Esophagus mucosa (tissue), 1 donor: Measurements from ENCODE around the gene EFCAB6. TPM values are rescaled to one million over a fixed set of nuclear protein-coding genes. Genes with fewer than 3 reads are reported as not detected.

Experiments
- ATAC-seq: fragments of 200-7000 bp; cut with Tn5 transposase; one replicate; pipeline ENCODE4 v1.9.1; 2020
- total RNA-seq: library from RNA; stranded (reverse); gene quantifications from one replicate; pipeline ENCODE4 v1.2.4, GENCODE V29; 2023
- donor health status: DM: yes; HTN: yes; CAD: no.

EFCAB6 gene
- total RNA-seq, 1 donor from 2014 or later: 1.6 TPM

GRCh38 chr22:43828998-43829782 lies 17.1 kb upstream of the EFCAB6 start:
- no peak for ATAC-seq

- no peak for ATAC-seq
Measured at GRCh38 chr22:43828725-43828997, 16.6 kb upstream of the EFCAB6 start.

- no peak for ATAC-seq
Measured at GRCh38 chr22:43827926-43828724, 16.0 kb upstream of the EFCAB6 start.

DNA sequence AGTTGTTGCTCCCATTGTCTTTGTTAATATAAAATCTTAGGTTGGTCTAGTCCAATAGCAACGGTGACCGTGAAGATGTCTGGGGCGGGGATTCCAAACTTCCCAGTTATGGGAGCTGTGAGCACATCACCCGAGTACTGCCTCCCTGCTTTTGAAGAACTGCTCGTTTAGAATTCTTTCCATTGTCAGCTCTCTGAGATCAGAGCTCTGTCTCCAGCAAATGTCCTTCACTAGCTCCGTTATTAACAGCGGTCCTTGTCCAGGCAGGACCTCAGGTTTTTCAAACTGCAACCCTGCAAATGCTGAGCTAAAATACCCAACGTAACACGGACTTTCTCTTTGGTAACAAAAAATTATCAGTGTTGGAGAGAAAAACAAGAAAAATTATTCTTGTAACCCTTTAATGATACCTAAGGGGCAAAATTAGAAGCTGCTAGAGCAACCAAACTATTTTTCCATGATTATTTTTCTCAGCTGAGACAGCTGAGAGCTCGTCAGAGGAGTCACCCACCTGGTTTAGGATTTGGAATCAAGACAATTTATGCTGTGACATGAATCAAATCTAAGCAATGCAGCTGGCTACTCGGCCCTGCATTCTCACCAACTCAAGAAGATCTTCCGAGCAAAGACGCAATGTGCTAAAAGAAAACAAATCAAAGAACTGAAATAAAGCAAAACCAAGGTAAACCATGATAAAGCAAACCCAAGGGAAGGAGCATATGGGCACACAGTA lies 15.1 kb upstream of the EFCAB6 start:
- ATAC-seq: no peak

DNA sequence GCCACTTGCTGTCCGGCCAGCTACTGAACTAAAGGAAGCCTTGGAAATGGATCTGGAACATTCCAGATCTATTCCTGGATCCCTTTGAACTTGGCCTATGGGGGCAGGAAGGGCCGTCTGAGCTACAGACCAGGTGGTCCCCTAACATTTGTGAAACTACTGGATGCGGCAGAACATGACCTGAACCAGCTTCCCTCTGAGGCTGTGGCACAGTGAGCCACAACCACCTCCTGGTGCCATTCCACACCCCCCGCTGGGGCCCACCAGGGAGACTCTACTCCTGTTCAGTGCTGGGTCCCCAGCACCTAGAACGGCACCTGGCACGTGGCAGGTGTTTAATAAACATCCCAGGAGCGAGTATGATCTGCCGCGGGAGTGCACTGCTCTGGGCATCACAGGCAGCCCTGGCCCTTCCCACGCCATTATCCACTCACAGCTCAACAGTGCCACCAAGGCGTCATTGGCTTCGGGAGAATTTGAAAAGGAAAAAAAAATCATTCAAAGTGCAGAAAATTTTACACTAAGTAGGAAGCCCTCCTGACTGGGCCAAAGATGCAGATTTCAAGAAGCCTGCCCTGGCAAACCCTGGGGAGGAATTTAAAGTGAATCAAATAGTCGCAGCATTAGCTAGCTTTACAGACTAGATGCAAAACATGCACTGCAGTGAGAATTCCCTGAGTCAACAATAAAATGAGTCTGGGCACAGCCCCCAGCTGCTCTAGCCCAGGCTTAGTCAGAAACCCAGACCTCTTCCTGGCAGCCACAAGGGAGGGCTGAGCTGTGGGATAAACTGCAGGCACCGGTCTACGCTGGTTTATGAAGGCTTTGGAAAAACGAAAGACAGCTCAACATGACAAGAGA lies 14.3 kb upstream of the EFCAB6 start:
- peak; percentile 58 for ATAC-seq

GRCh38 chr22:43825651-43826050 lies 13.5 kb upstream of the EFCAB6 start:
- no peak for ATAC-seq

- ATAC-seq: no peak
Measured at GRCh38 chr22:43824724-43825420, 12.8 kb upstream of the EFCAB6 start.

DNA sequence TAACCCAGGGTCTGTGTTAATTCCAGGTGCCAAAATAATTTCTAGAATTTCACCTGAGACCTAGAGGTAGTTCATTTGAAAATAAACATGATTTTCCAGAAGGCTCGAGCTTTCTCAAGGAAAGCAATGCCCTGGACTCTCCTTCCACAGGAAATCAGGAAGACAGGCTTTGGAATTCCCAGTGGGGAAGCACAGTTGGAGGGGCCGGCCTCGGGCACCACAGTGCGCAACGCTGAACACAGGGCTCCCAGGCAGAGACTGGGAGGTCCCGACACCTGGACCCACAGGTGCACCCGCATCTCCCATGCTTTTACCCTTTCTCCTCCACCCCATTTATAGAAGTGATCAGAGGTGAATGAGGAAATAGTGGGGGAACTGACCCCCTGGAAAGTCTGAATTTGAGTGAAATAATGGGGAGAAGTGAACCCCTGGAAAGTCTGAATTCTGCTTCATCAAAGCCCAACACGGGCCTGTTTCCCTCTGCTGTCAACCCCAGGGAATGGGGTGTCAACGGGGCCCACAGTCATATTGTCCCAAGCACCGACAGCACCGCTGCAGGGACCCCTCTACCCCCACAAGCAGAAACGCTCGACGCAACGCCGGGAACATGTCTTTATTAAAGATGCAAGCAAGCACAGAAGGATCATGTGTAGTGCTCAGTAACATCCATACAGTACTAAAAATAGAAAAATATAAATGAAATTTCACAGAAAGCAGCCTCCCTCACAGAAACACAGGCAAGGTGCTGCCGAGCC lies 12.0 kb upstream of the EFCAB6 start:
- ATAC-seq: no peak

- ATAC-seq: no peak
Measured at GRCh38 chr22:43823353-43823908, 11.3 kb upstream of the EFCAB6 start.

DNA sequence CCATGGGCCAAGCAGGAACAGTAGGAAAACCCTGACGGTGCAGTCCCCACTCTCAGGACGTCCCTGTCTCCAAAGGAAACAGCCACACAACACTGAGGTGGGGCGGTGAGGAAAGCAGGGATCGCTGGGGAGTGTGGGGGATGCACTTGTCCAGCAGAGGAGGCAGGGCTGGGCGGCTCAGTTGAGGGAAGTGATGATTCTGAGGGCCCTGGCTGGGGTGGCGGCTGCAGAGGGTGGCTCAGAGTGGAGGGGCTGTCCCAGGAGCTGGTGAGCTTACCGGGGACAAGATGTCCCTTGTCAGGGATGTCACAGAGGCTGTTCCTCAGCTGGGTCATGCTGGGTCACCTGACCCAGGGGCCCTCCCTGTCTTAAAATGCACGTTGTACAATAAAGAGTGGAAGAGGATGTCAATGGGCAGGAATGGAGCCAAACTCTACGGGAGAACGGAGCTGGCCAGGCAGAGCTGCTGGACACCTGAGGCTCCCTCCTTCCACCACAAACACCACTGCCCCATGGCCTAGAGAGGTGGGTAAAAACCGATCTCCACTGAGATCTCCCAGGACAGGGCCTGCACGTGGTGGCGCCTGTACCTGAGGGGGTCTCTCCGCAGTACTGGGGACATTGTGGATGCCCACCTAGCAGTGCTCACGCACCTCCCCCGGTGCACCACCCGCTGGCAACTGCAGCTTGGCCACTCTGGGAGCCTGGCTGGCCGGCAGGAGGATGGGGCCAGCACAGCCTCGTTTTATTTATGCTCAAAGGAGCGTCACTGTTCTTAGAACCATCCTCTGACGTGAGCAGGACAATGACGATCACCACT lies 9.7 kb upstream of the EFCAB6 start:
- no peak for ATAC-seq

DNA sequence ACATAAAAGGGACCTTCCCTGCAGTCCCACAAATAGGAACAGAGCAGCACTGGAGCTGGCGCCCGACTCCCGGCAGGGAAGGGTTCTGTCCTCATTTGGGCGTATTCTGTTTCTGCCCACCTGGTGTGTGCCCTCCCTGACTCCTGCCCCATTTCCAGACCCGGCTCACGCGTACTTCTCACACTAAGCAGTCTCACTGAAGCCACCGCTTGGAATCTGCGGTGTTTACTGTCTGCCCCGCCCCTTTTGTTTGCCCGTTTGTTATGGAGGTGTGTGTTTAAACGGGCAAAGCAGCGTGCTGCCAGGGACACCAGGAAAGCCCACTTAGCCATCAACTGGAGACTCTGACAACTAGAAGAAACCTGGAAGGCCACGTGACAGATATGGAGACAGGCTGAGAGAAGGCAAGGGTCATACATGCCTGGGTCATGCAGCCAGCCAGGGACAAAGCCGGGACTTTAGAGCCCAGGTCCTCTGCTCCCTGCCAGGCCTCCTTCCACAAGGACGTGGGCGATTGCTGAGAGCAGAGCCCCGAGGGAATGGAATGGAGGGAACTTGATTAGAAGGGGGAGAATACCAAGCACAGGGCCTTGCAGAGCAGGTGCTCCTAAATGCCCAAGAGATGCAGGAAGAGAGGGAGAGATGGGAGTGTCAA lies 8.7 kb upstream of the EFCAB6 start:
- ATAC-seq: no peak

GRCh38 chr22:43819931-43820640 lies 8.0 kb upstream of the EFCAB6 start:
- no peak for ATAC-seq

GRCh38 chr22:43819421-43819921 lies 7.4 kb upstream of the EFCAB6 start:
- ATAC-seq: no peak

GRCh38 chr22:43818981-43819380 lies 6.9 kb upstream of the EFCAB6 start:
- ATAC-seq: no peak

DNA sequence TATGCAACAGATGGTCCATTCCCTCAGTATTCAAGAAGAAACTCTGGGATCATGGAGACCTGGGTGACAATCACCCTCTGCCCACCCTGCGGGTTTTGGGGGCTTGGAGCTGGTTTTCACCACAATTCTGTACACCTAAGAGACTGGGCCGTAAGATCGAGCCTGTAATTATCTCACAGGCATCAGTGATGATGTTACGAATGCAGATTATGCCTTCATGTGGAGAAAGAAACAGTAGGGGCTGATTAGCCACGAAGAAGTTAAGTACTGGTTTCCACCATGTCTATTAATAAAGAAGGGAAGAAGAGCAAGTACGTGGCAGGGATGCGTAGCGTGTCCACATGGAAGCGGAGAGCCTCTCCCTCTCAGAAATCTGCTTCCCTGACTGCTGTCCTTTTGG lies 5.3 kb upstream of the EFCAB6 start:
- no peak for ATAC-seq

DNA sequence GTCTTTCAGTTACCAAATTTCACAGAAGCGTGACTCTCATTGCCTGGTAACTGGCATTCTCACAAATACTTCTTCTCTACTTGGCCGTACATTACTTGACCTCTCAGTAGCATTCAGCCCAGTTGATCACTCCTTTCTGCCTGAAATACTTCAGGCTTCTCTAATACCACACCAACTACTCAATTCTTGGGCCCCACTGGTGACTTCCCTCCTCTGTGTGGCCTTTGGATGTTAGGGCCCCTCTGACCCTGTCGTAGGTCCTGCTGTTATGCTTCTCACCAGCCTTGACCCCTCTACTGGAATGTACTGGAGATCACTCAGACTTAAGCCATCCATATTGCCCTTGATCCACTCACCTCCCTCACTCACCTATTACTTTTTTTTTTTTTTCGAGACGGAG lies 2.2 kb upstream of the EFCAB6 start:
- ATAC-seq: no peak

DNA sequence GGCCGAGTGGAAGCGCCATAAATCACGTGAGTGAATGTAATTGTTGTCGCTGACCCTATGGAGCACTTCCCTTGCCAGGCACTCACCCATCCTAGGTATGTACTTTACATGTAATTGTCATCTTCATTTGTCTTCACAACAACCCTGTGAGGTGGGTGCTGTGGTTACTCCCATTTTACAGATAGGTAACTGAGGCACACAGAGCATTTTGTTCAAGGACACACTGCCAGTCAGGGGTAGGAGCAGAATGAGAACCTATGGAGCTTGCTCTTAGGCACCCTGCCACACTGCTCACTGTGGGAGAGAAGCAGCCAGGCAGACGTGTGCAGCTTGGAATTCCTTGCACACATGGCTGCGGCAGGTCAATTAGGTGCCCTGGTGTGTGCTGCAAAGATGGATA lies 785 bp upstream of the EFCAB6 start:
- ATAC-seq: peak; percentile 13

GRCh38 chr22:43811777-43812148 lies 342 bp downstream of the EFCAB6 start:
- ATAC-seq: peak; percentile 52
